ENCODE data around the gene CIRBP. TPM values are rescaled to one million over a fixed set of nuclear protein-coding genes. Genes with fewer than 3 reads are reported as not detected.
"Not testable (repeated sequence)": the region's sequence is repeated elsewhere in the genome, so short reads cannot be mapped to it uniquely, and the experiment has no call there.

Gene CIRBP
- total RNA-seq, 1 experiment from 2014 or later = 263 TPM

DNA sequence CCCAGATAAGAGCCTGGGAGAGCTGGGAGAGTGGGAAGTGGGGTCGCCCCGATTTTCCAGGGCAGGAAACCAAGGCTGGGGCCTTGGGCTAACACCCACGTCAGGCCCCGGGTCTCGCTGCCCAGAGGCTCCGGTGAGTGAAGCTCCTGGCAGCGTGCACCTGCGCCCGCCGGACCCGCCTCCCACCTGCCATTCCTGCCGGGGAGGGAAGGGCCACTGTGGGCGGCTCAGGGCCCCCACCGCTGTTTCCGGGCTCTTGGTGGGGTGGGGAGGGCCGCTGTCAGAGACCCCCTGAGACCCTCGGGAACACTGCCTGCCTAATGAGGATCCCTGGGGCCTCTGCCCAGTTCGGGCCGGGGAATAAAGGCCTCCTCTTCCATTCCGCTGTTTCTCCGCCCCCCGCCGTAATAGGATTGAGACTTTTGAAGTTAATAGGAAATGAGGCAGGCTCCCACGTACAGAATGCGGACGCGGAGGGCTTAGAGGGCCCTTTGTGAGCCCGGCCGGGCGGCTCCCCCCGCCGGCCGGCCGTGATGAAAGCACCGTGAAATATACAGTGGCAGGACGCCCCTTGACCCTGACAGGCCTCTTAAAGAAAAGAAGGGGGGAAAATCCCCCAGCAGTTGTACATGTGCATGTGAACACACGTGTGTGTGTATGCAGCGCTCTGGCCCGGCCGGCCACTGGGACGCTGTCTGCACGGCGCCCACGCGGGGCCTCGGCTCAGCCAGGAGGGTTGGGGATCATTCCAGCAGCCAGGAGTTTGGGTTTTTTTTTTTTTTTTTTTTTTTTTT, 49.7 kb downstream of the CIRBP start:
- DNase-seq = no peak
- H2BK20ac ChIP-seq (ENCODE audit: low read depth, low read length, poor library complexity, severe bottlenecking) = no peak overlapping the region
- no peak overlapping the region for H3K4me2 ChIP-seq (ENCODE audit: insufficient read depth, insufficient read length, low read length)
- WGBS (ENCODE audit: extremely low coverage, insufficient read length, low lambda C conversion rate) = no CpG with 5 or more reads among the region's 46 CpGs
- Mint-ChIP-seq H3K27ac (no peak overlapping the region), H3K36me3 (ENCODE audit: insufficient read depth in 1 of 3, low read depth in 3 of 3) (no peaks in the 10 kb centered on the region), H3K27me3 (ENCODE audit: low read depth) (peaks cover 33% of the 10 kb centered on the region), H3K4me3 (no peak overlapping the region), H3K4me1 (no peaks in the 10 kb centered on the region; a peak in 1 of 4 replicates), H3K9me3 (no peaks in the 10 kb centered on the region; a peak in 1 of 5 replicates)
- H2BK12ac ChIP-seq (ENCODE audit: insufficient read length, low read depth, low read length) = no peak overlapping the region
- no peak overlapping the region for H4K91ac ChIP-seq (ENCODE audit: insufficient read length, low read depth, low read length)
- no peaks in the 10 kb centered on the region for H3K79me1 ChIP-seq (ENCODE audit: insufficient read depth, low read depth, low read length, poor library complexity, severe bottlenecking)
- H3K56ac ChIP-seq (ENCODE audit: insufficient read length, low read depth, low read length) = no peak overlapping the region
- no peak overlapping the region for H3K18ac ChIP-seq (ENCODE audit: insufficient read length, low read depth, low read length)
- H2AFZ ChIP-seq (ENCODE audit: low read length) = no peak overlapping the region
- H3K23me2 ChIP-seq (ENCODE audit: insufficient read length, low read depth, low read length, poor library complexity, severe bottlenecking) = peaks cover 5% of the 10 kb centered on the region
- no peaks in the 10 kb centered on the region for H4K20me1 ChIP-seq (ENCODE audit: control insufficient read depth, insufficient read depth, insufficient read length)
- H4K5ac ChIP-seq (ENCODE audit: insufficient read length, low read depth, low read length) = no peak overlapping the region
- H3K4ac ChIP-seq (ENCODE audit: low read depth, low read length) = no peak overlapping the region
- no peaks in the 10 kb centered on the region for H3K4me1 ChIP-seq (ENCODE audit: insufficient read depth, low read length)
- TF ChIP-seq, protein P1, sequence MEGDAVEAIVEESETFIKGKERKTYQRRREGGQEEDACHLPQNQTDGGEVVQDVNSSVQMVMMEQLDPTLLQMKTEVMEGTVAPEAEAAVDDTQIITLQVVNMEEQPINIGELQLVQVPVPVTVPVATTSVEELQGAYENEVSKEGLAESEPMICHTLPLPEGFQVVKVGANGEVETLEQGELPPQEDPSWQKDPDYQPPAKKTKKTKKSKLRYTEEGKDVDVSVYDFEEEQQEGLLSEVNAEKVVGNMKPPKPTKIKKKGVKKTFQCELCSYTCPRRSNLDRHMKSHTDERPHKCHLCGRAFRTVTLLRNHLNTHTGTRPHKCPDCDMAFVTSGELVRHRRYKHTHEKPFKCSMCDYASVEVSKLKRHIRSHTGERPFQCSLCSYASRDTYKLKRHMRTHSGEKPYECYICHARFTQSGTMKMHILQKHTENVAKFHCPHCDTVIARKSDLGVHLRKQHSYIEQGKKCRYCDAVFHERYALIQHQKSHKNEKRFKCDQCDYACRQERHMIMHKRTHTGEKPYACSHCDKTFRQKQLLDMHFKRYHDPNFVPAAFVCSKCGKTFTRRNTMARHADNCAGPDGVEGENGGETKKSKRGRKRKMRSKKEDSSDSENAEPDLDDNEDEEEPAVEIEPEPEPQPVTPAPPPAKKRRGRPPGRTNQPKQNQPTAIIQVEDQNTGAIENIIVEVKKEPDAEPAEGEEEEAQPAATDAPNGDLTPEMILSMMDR (conservative IDR thresholded peaks at IDR 0.05) = peak; percentile 18; the same call in 1 of the 3 replicates
- H3T11ph ChIP-seq (ENCODE audit: low read length) = no peak overlapping the region
- no peak overlapping the region for H3K9ac ChIP-seq (ENCODE audit: extremely low read depth, insufficient read length, low read length)
- no peaks in the 10 kb centered on the region for H3K9me3 ChIP-seq (ENCODE audit: control insufficient read depth, low read depth, low read length)
- H2AK5ac ChIP-seq (ENCODE audit: insufficient read length, low read length) = no peak overlapping the region
- no peak overlapping the region for H2BK15ac ChIP-seq (ENCODE audit: low read depth, low read length)
- H4K8ac ChIP-seq (replicated peaks; ENCODE audit: insufficient read length, low read depth, low read length) = no peak overlapping the region
- no peaks in the 10 kb centered on the region for H3K27me3 ChIP-seq (ENCODE audit: insufficient read depth, low read length)
- H3K79me2 ChIP-seq (ENCODE audit: insufficient read depth, low read length) = no peaks in the 10 kb centered on the region
- no peak overlapping the region for H3K14ac ChIP-seq (ENCODE audit: insufficient read depth, low read length)
- H2BK120ac ChIP-seq (ENCODE audit: low read depth, low read length, poor library complexity, severe bottlenecking) = no peak overlapping the region
- no peak overlapping the region for H3K23ac ChIP-seq (ENCODE audit: insufficient read length, low read depth, low read length)
- no peak overlapping the region for H3K27ac ChIP-seq (ENCODE audit: insufficient read length, low read depth, low read length)
- H2BK5ac ChIP-seq (ENCODE audit: insufficient read length, low read length) = no peak overlapping the region

DNA sequence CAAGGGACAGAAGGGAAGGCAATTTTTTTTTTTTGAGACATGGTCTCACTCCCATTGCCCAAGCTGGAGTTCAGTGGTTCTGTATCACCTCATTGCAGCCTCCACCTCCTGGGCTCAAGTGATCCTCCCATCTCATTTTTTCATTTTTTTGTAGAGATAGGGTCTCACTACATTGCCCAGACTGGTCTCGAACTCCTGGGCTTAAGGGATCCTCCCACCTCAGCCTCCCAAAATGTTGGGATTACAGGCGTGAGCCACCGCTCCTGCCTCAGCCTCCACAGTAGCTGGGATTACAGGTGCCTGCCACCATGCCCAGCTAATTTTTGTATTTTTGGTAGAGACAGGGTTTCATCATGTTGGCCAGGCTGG, 51.1 kb downstream of the CIRBP start:
- H4K5ac ChIP-seq (ENCODE audit: insufficient read length, low read depth, low read length); H3K23ac ChIP-seq (ENCODE audit: insufficient read length, low read depth, low read length); H3K36me3 Mint-ChIP-seq (ENCODE audit: insufficient read depth in 1 of 3, low read depth in 3 of 3); H2BK5ac ChIP-seq (ENCODE audit: insufficient read length, low read length); H2BK20ac ChIP-seq (ENCODE audit: low read depth, low read length, poor library complexity, severe bottlenecking); H3K23me2 ChIP-seq (ENCODE audit: insufficient read length, low read depth, low read length, poor library complexity, severe bottlenecking); H3K79me2 ChIP-seq (ENCODE audit: insufficient read depth, low read length); H3K9me3 Mint-ChIP-seq; H2AFZ ChIP-seq (ENCODE audit: low read length); H3K4me2 ChIP-seq (ENCODE audit: insufficient read depth, insufficient read length, low read length); H3K9me3 ChIP-seq (ENCODE audit: control insufficient read depth, low read depth, low read length); H2AK5ac ChIP-seq (ENCODE audit: insufficient read length, low read length); H3K4me1 Mint-ChIP-seq; DNase-seq; H2BK15ac ChIP-seq (ENCODE audit: low read depth, low read length); H3K27ac ChIP-seq (ENCODE audit: insufficient read length, low read depth, low read length); H3K27ac Mint-ChIP-seq; H2BK120ac ChIP-seq (ENCODE audit: low read depth, low read length, poor library complexity, severe bottlenecking); H4K91ac ChIP-seq (ENCODE audit: insufficient read length, low read depth, low read length); H3K79me1 ChIP-seq (ENCODE audit: insufficient read depth, low read depth, low read length, poor library complexity, severe bottlenecking); H2BK12ac ChIP-seq (ENCODE audit: insufficient read length, low read depth, low read length); H3K4ac ChIP-seq (ENCODE audit: low read depth, low read length); H3K4me1 ChIP-seq (ENCODE audit: insufficient read depth, low read length); H4K20me1 ChIP-seq (ENCODE audit: control insufficient read depth, insufficient read depth, insufficient read length); H3K27me3 ChIP-seq (ENCODE audit: insufficient read depth, low read length); H3K4me3 Mint-ChIP-seq; H3K56ac ChIP-seq (ENCODE audit: insufficient read length, low read depth, low read length); H3T11ph ChIP-seq (ENCODE audit: low read length); H3K9ac ChIP-seq (ENCODE audit: extremely low read depth, insufficient read length, low read length); H3K14ac ChIP-seq (ENCODE audit: insufficient read depth, low read length); H3K18ac ChIP-seq (ENCODE audit: insufficient read length, low read depth, low read length); H4K8ac ChIP-seq (replicated peaks; ENCODE audit: insufficient read length, low read depth, low read length): not testable (repeated sequence)
- WGBS (ENCODE audit: extremely low coverage, insufficient read length, low lambda C conversion rate) = no CpG with 5 or more reads among the region's 3 CpGs
- peaks cover 27% of the 10 kb centered on the region for H3K27me3 Mint-ChIP-seq (ENCODE audit: low read depth)
